ENCODE measurements around the gene HOXA3.

Gene HOXA3

GRCh38 chr7:27171637-27172314, 19.4 kb upstream of the HOXA3 start:
- no peak overlapping the region for H3K4me3 ChIP-seq (ENCODE audit: low read depth, low read length)
- TF ChIP-seq CTCF (IDR thresholded peaks at IDR 0.05; ENCODE audit: borderline replicate concordance, insufficient read depth, low read depth, low read length), result no peak

- TF ChIP-seq CTCF (IDR thresholded peaks at IDR 0.05; ENCODE audit: borderline replicate concordance, insufficient read depth, low read depth, low read length), result no peak
- H3K4me3 ChIP-seq (ENCODE audit: low read depth, low read length), result no peak overlapping the region
Measured at GRCh38 chr7:27171325-27171636, 18.9 kb upstream of the HOXA3 start.

- TF ChIP-seq CTCF (IDR thresholded peaks at IDR 0.05; ENCODE audit: borderline replicate concordance, insufficient read depth, low read depth, low read length), result no peak
- H3K4me3 ChIP-seq (ENCODE audit: low read depth, low read length), result no peak overlapping the region
Measured at GRCh38 chr7:27170426-27171324, 18.3 kb upstream of the HOXA3 start.

GRCh38 chr7:27169658-27170425, 17.5 kb upstream of the HOXA3 start:
- no peak for TF ChIP-seq CTCF (IDR thresholded peaks at IDR 0.05; ENCODE audit: borderline replicate concordance, insufficient read depth, low read depth, low read length)
- H3K4me3 ChIP-seq (ENCODE audit: low read depth, low read length), result no peak overlapping the region

GRCh38 chr7:27168265-27168947, 16.0 kb upstream of the HOXA3 start:
- TF ChIP-seq CTCF (IDR thresholded peaks at IDR 0.05; ENCODE audit: borderline replicate concordance, insufficient read depth, low read depth, low read length), result no peak
- H3K4me3 ChIP-seq (ENCODE audit: low read depth, low read length), result no peak overlapping the region

- no peak overlapping the region for H3K4me3 ChIP-seq (ENCODE audit: low read depth, low read length)
- TF ChIP-seq CTCF (IDR thresholded peaks at IDR 0.05; ENCODE audit: borderline replicate concordance, insufficient read depth, low read depth, low read length), result no peak
Measured at GRCh38 chr7:27167916-27168264, 15.5 kb upstream of the HOXA3 start.

All from GM12875 (cell line).